Smooth muscle cell (in vitro differentiated cells): ENCODE results near the gene ERGIC3. TPM values are rescaled to one million over a fixed set of nuclear protein-coding genes. Genes with fewer than 3 reads are reported as not detected.
"Not testable (repeated sequence)": the region's sequence is repeated elsewhere in the genome, so short reads cannot be mapped to it uniquely, and the experiment has no call there.

ENCODE experiments used
- DNase-seq: peaks from one replicate; lab custom pipeline; 2025; ENCODE audit not compliant: unreplicated experiment; lab: John Stamatoyannopoulos, UW
- H2AFZ ChIP-seq: fragments of 200-600 bp; sonication (generic); 2 replicates; pipeline ENCODE4 v1.6.0; 2016; ENCODE audit warnings: antibody characterized with exemption, low read depth, mild to moderate bottlenecking
- H3F3A ChIP-seq: fragments of 200-600 bp; sonication (generic); 2 replicates; pipeline ENCODE4 v1.6.0; 2017; ENCODE audit warnings: antibody characterized with exemption, low read depth
- H3K27ac ChIP-seq: fragments of 200-600 bp; sonication (generic); 2 replicates; pipeline ENCODE4 v1.5.1; 2016; ENCODE audit warnings: low read depth, mild to moderate bottlenecking
- H3K27me3 ChIP-seq: fragments of 200-600 bp; sonication (generic); 2 replicates; pipeline ENCODE4 v1.6.1; 2016; ENCODE audit warnings: low read depth, mild to moderate bottlenecking
- H3K36me3 ChIP-seq: fragments of 200-600 bp; sonication (generic); 2 replicates; pipeline ENCODE4 v1.5.1; 2016; ENCODE audit warnings: low read depth
- H3K4me1 ChIP-seq: fragments of 200-600 bp; sonication (generic); 2 replicates; pipeline ENCODE4 v1.5.1; 2016; ENCODE audit warnings: low read depth
- H3K4me2 ChIP-seq: fragments of 200-600 bp; sonication (generic); 2 replicates; pipeline ENCODE4 v1.6.0; 2016; ENCODE audit warnings: mild to moderate bottlenecking
- H3K4me3 ChIP-seq: fragments of 200-600 bp; sonication (generic); 2 replicates; pipeline ENCODE4 v1.5.1; 2016; ENCODE audit warnings: mild to moderate bottlenecking
- H3K79me2 ChIP-seq: fragments of 200-600 bp; sonication (generic); 2 replicates; pipeline ENCODE4 v1.6.0; 2016; ENCODE audit warnings: low read depth, mild to moderate bottlenecking
- H3K9ac ChIP-seq: fragments of 200-600 bp; sonication (generic); 2 replicates; pipeline ENCODE4 v1.6.0; 2016; ENCODE audit warnings: low read depth
- H3K9me3 ChIP-seq: fragments of 200-600 bp; sonication (generic); replicated peaks from 2 replicates; pipeline ENCODE4 v1.5.1; 2016; ENCODE audit warnings: low read depth
- H4K20me1 ChIP-seq: fragments of 200-600 bp; sonication (generic); 2 replicates; pipeline ENCODE4 v1.6.0; 2016; ENCODE audit warnings: low read depth
- CTCF ChIP-seq: fragments of 200-600 bp; sonication (generic); IDR thresholded peaks from 2 replicates; pipeline ENCODE4 v1.5.1; 2017; ENCODE audit warnings: borderline replicate concordance, mild to moderate bottlenecking, antibody characterized with exemption; ENCODE audit not compliant: insufficient read depth, poor library complexity, severe bottlenecking
- WGBS: methylation state at CpG from one replicate; pipeline ENCODE4 v1.1.7; 2016; ENCODE audit warnings: low lambda C conversion rate; 5-methylcytosine and 5-hydroxymethylcytosine counted together
- polyA plus RNA-seq: library from polyadenylated mRNA; unstranded; fragments of >200 nt; fragmentation: Nextera tagmentation; extraction: Ambion mirVana; gene quantifications from 2 replicates; pipeline ENCODE4 v1.2.1, GENCODE V29; 2016
- total RNA-seq: library from RNA; depleted of rRNA; stranded (reverse); fragments of >200 nt; gene quantifications from 2 replicates; pipeline ENCODE4 v1.2.3, GENCODE V29; 2014

The ERGIC3 gene
- total and polyA plus RNA-seq, 2 experiments from 2014 or later, result 245 to 252 TPM

GRCh38 chr20:35539756-35540212, 2.1 kb upstream of the ERGIC3 start:
- Histone ChIP-seq H3K9me3 (no peaks in the 10 kb centered on the region), H3K4me1 (peaks cover 7% of the 10 kb centered on the region), H3K79me2 (no peaks in the 10 kb centered on the region), H3K36me3 (no peaks in the 10 kb centered on the region), H2AFZ (peak overlapping the region; percentile 72), H4K20me1 (no peaks in the 10 kb centered on the region), H3K4me2 (peak overlapping the region; percentile 57), H3K27ac (no peak overlapping the region), H3K9ac (no peak overlapping the region), H3K27me3 (no peaks in the 10 kb centered on the region), H3K4me3 (peak overlapping the region; percentile 36), H3F3A (peaks cover 4% of the 10 kb centered on the region)
- TF ChIP-seq CTCF, result no peak
- 43% methylated on average over 11 of the region's 11 CpGs for WGBS
- DNase-seq, result no peak

GRCh38 chr20:35541118-35541782, 628 bp upstream of the ERGIC3 start:
- Histone ChIP-seq H3K4me3 (peak overlapping the region; percentile 75), H4K20me1 (no peaks in the 10 kb centered on the region), H3F3A (peaks cover 4% of the 10 kb centered on the region), H3K4me1 (peaks cover 7% of the 10 kb centered on the region), H3K9me3 (no peaks in the 10 kb centered on the region), H3K4me2 (peak overlapping the region; percentile 91), H3K36me3 (no peaks in the 10 kb centered on the region), H3K27ac (no peak overlapping the region), H3K27me3 (no peaks in the 10 kb centered on the region), H3K79me2 (no peaks in the 10 kb centered on the region), H3K9ac (no peak overlapping the region), H2AFZ (peak overlapping the region; percentile 56)
- TF ChIP-seq CTCF, result no peak
- DNase-seq, result no peak
- 11% methylated on average over 13 of the region's 13 CpGs for WGBS

GRCh38 chr20:35542990-35543389, 1.1 kb downstream of the ERGIC3 start:
- no peaks in the 10 kb centered on the region for H3K79me2 ChIP-seq
- no peaks in the 10 kb centered on the region for H3K9me3 ChIP-seq
- TF ChIP-seq CTCF, result no peak
- peak overlapping the region; percentile 75 for H3K4me3 ChIP-seq
- H3K27ac ChIP-seq, result no peak overlapping the region
- H3F3A ChIP-seq, result peaks cover 4% of the 10 kb centered on the region
- no peak for DNase-seq
- peak overlapping the region; percentile 91 for H3K4me2 ChIP-seq
- no peaks in the 10 kb centered on the region for H3K27me3 ChIP-seq
- H4K20me1 ChIP-seq, result no peaks in the 10 kb centered on the region
- H3K36me3 ChIP-seq, result no peaks in the 10 kb centered on the region
- no peak overlapping the region for H2AFZ ChIP-seq
- no peak overlapping the region for H3K9ac ChIP-seq
- 100% methylated on average over 1 of the region's 1 CpG for WGBS
- H3K4me1 ChIP-seq, result peaks cover 7% of the 10 kb centered on the region

- H3K9me3 ChIP-seq, result no peaks in the 10 kb centered on the region
- H3K4me3 ChIP-seq, result no peak overlapping the region
- no peaks in the 10 kb centered on the region for H3K27me3 ChIP-seq
- no peaks in the 10 kb centered on the region for H4K20me1 ChIP-seq
- no peak overlapping the region for H3K4me2 ChIP-seq
- H2AFZ ChIP-seq, result no peak overlapping the region
- H3K27ac ChIP-seq, result no peak overlapping the region
- WGBS, result 96% methylated on average over 16 of the region's 16 CpGs
- no peak for DNase-seq
- H3K9ac ChIP-seq, result no peak overlapping the region
- peaks cover 4% of the 10 kb centered on the region for H3F3A ChIP-seq
- H3K4me1 ChIP-seq, result peaks cover 7% of the 10 kb centered on the region
- TF ChIP-seq CTCF, result no peak
- H3K36me3 ChIP-seq, result no peaks in the 10 kb centered on the region
- no peaks in the 10 kb centered on the region for H3K79me2 ChIP-seq
These were observed 2.6 kb downstream of the ERGIC3 start for GRCh38 chr20:35544436-35544835.

- H3K4me2 ChIP-seq, H3K36me3 ChIP-seq, H3K9ac ChIP-seq, DNase-seq, H3K9me3 ChIP-seq, H3K79me2 ChIP-seq, H2AFZ ChIP-seq, H3K27me3 ChIP-seq, H3K27ac ChIP-seq, H3K4me1 ChIP-seq, H3F3A ChIP-seq, H4K20me1 ChIP-seq, H3K4me3 ChIP-seq: not testable (repeated sequence)
- 97% methylated on average over 7 of the region's 7 CpGs for WGBS
These were observed 3.1 kb downstream of the ERGIC3 start for GRCh38 chr20:35544941-35545340.
